Measurements from ENCODE around the gene C16orf87.
"Not testable (repeated sequence)": the region's sequence is repeated elsewhere in the genome, so short reads cannot be mapped to it uniquely, and the experiment has no call there.

The C16orf87 gene

GRCh38 chr16:46785076-46785845 is 45.7 kb downstream of the C16orf87 start:
- DNase-seq (ENCODE audit: insufficient read length, low spot score), result no peak
- no peak for TF ChIP-seq CTCF (IDR thresholded peaks at IDR 0.05; ENCODE audit: insufficient read depth, missing control alignments)
- FAIRE-seq, result no peak

- DNase-seq (ENCODE audit: insufficient read length, low spot score); FAIRE-seq: not testable (repeated sequence)
These were observed 46.4 kb downstream of the C16orf87 start for GRCh38 chr16:46784569-46784968.

GRCh38 chr16:46783800-46784199 is 47.2 kb downstream of the C16orf87 start:
- TF ChIP-seq CTCF (IDR thresholded peaks at IDR 0.05; ENCODE audit: insufficient read depth, missing control alignments), result no peak
- FAIRE-seq, result no peak
- no peak for DNase-seq (ENCODE audit: insufficient read length, low spot score)

GRCh38 chr16:46782320-46782719 is 48.7 kb downstream of the C16orf87 start:
- FAIRE-seq, result no peak

GRCh38 chr16:46777804-46778203 is 53.2 kb downstream of the C16orf87 start:
- DNase-seq (ENCODE audit: insufficient read length, low spot score), result no peak
- FAIRE-seq, result no peak
- TF ChIP-seq CTCF (IDR thresholded peaks at IDR 0.05; ENCODE audit: insufficient read depth, missing control alignments), result no peak

More at GRCh38 chr16:46782320-46782719, 48.7 kb downstream of the C16orf87 start:
- no peak for TF ChIP-seq CTCF (IDR thresholded peaks at IDR 0.05; ENCODE audit: insufficient read depth, missing control alignments)
- DNase-seq (ENCODE audit: insufficient read length, low spot score), result no peak

GRCh38 chr16:46775214-46775613 is 55.8 kb downstream of the C16orf87 start:
- TF ChIP-seq CTCF (IDR thresholded peaks at IDR 0.05; ENCODE audit: insufficient read depth, missing control alignments), result no peak
- FAIRE-seq (no peak), DNase-seq (ENCODE audit: insufficient read length, low spot score) (no peak)

GRCh38 chr16:46774743-46775177 is 56.2 kb downstream of the C16orf87 start:
- FAIRE-seq (no peak), DNase-seq (ENCODE audit: insufficient read length, low spot score) (no peak)
- no peak for TF ChIP-seq CTCF (IDR thresholded peaks at IDR 0.05; ENCODE audit: insufficient read depth, missing control alignments)

Measured in D721Med (cell line).